ENCODE data around the gene FBN1. TPM values are rescaled to one million over a fixed set of nuclear protein-coding genes. Genes with fewer than 3 reads are reported as not detected.

FBN1 gene
- total and polyA plus RNA-seq, 8 donors, result 1.5 to 35.2 (median 5.2) TPM

- intact Hi-C loops (cut with DNase I), result no loop called here
- FAIRE-seq, result no peak
- DNase-seq, result peak in 4 of 6 donors; percentile 14 to 66 (median 41)
- peaks cover 0 to 7% (median 0%) of the 10 kb centered on the region in 3 donors for H3K4me1 ChIP-seq
- peaks cover 0 to 5% (median 0%) of the 10 kb centered on the region in 4 donors for H3K27me3 ChIP-seq
- WGBS, 2 donors, result 0 to 1% methylated on average over 58 to 79 of the region's 79 CpGs
- no peaks in the 10 kb centered on the region for H3K9me3 ChIP-seq
- H3K36me3 ChIP-seq, result no peaks in the 10 kb centered on the region
- ATAC-seq, result peak; percentile 39 to 55 (median 52)
- peak overlapping the region; percentile 28 to 55 (median 42) for H3K4me3 ChIP-seq
- H3K27ac ChIP-seq, result peak overlapping the region in 3 of 4 donors; percentile 28 to 51 (median 33)
- TF ChIP-seq, protein P1, sequence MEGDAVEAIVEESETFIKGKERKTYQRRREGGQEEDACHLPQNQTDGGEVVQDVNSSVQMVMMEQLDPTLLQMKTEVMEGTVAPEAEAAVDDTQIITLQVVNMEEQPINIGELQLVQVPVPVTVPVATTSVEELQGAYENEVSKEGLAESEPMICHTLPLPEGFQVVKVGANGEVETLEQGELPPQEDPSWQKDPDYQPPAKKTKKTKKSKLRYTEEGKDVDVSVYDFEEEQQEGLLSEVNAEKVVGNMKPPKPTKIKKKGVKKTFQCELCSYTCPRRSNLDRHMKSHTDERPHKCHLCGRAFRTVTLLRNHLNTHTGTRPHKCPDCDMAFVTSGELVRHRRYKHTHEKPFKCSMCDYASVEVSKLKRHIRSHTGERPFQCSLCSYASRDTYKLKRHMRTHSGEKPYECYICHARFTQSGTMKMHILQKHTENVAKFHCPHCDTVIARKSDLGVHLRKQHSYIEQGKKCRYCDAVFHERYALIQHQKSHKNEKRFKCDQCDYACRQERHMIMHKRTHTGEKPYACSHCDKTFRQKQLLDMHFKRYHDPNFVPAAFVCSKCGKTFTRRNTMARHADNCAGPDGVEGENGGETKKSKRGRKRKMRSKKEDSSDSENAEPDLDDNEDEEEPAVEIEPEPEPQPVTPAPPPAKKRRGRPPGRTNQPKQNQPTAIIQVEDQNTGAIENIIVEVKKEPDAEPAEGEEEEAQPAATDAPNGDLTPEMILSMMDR (IDR thresholded peaks at IDR 0.05), result no peak
These were observed 517 bp downstream of the FBN1 start for GRCh38 chr15:48644827-48645557.

GRCh38 chr15:48644467-48644826 lies 1.1 kb downstream of the FBN1 start:
- TF ChIP-seq, protein P1 (IDR thresholded peaks at IDR 0.05), result no peak
- DNase-seq (no peak), ATAC-seq (no peak), FAIRE-seq (no peak)
- Histone ChIP-seq H3K9me3 (no peaks in the 10 kb centered on the region), H3K36me3 (no peaks in the 10 kb centered on the region), H3K4me1 (peaks cover 0 to 7% (median 0%) of the 10 kb centered on the region in 3 donors), H3K4me3 (peak overlapping the region; percentile 28 to 55 (median 42)), H3K27ac (peak overlapping the region in 3 of 4 donors; percentile 28 to 51 (median 33)), H3K27me3 (peaks cover 0 to 5% (median 0%) of the 10 kb centered on the region in 4 donors)
- 2% methylated on average over 26 of the region's 26 CpGs for WGBS, 2 donors
- intact Hi-C loops (cut with DNase I), result no loop called here

DNA sequence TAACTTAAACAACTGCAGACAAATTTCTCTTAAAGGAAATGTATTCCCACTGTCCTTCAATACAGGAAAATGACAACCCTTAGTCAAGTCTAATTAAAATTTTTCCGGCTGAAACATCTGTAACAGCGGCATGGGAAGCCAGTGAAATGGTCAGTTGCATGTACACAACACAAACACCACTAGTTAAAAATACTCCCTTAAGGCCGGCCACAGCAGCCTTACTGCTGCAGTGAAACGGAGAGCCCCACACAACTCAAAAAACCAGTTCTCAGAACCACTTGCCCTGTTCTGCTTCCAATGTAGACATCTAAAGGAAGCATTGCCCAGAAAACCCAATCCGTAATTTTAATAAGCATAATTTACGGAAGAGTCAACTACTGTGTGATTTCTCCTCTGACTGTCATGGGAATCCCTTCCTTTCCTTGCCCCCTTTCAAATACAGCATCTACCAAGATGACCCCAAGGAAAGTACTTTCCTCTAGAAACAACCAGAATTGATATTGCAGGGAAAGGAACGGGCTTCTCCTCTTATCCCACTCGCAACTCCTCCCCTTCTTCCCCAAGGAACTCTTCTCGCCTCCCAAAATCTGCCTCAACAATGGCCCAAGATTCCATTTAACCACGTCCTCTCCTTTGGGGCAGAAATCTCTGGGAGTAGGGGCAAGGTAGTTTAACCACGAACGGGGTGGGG lies 1.6 kb downstream of the FBN1 start:
- H3K36me3 ChIP-seq, result no peaks in the 10 kb centered on the region
- TF ChIP-seq, protein P1 (IDR thresholded peaks at IDR 0.05), result no peak
- FAIRE-seq (no peak), DNase-seq (no peak), ATAC-seq (no peak)
- H3K4me3 ChIP-seq, result peak overlapping the region in 2 of 4 donors; percentile 49 to 55
- H3K27me3 ChIP-seq, result peaks cover 0 to 5% (median 0%) of the 10 kb centered on the region in 4 donors
- 46 to 48% methylated on average over 12 of the region's 12 CpGs for WGBS, 2 donors
- intact Hi-C loops (cut with DNase I), result no loop called here
- no peaks in the 10 kb centered on the region for H3K9me3 ChIP-seq
- H3K4me1 ChIP-seq, result peaks cover 0 to 7% (median 0%) of the 10 kb centered on the region in 3 donors
- H3K27ac ChIP-seq, result peak overlapping the region in 1 of 4 donors; percentile 51

DNA sequence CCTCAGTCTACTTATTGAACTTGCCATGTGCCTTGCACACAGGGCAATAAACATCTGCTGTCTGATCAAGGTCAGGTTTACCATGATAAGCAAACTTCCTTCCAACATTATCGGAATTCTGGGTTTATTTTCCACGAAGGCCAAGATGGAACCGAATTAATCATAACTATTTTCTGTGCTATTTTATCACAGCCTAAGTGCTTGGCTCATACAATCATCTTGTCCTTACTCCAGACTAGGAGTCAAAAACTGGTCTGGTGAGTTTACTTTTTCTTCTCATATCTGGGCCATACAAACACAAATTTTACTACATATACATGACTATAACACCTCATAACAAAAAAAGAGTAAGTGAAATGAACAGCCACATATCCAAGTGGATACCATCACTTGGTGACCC lies 2.3 kb downstream of the FBN1 start:
- Histone ChIP-seq H3K4me1 (peaks cover 0 to 7% (median 0%) of the 10 kb centered on the region in 3 donors), H3K36me3 (no peaks in the 10 kb centered on the region), H3K27ac (no peak overlapping the region), H3K27me3 (peaks cover 0 to 5% (median 0%) of the 10 kb centered on the region in 4 donors), H3K4me3 (no peak overlapping the region), H3K9me3 (no peaks in the 10 kb centered on the region)
- DNase-seq, result no peak
- FAIRE-seq, result no peak
- no peak for ATAC-seq
- WGBS, 2 donors, result 20 to 31% methylated on average over 3 of the region's 3 CpGs
- TF ChIP-seq, protein P1 (IDR thresholded peaks at IDR 0.05), result no peak
- intact Hi-C loops (cut with DNase I), result no loop called here

Measured in pancreas (tissue), 10 donors.